ENCODE data around the gene ZNF581.

ZNF581 gene

GRCh38 chr19:55683449-55684261 is 40.2 kb downstream of the ZNF581 start:
- Histone ChIP-seq H3K9me3 (ENCODE audit: control insufficient read depth, low read length) (no peaks in the 10 kb centered on the region), H3K4me2 (ENCODE audit: low read length, poor library complexity, severe bottlenecking) (no peak overlapping the region), H3K18ac (ENCODE audit: low read depth in 1 of 2, low read length in 2 of 2) (no peak overlapping the region), H3K14ac (ENCODE audit: low read length in 2 of 2) (no peak overlapping the region), H4K8ac (ENCODE audit: low read length) (no peak overlapping the region), H3K23ac (ENCODE audit: low read length in 2 of 2) (no peak overlapping the region), H2BK12ac (ENCODE audit: low read length in 2 of 2) (no peak overlapping the region), H2BK5ac (ENCODE audit: low read depth, low read length, poor library complexity, severe bottlenecking) (no peak overlapping the region), H2BK120ac (ENCODE audit: low read depth, low read length) (no peak overlapping the region), H3K27ac (ENCODE audit: low read length, poor library complexity, severe bottlenecking) (no peak overlapping the region), H3K27me3 (ENCODE audit: control insufficient read depth in 1 of 2, insufficient read depth in 1 of 2, low read length in 2 of 2) (no peaks in the 10 kb centered on the region), H2BK15ac (ENCODE audit: low read depth, poor library complexity, severe bottlenecking) (no peak overlapping the region), H3K79me1 (replicated peaks; ENCODE audit: low read length, poor library complexity, severe bottlenecking) (peaks cover 29% of the 10 kb centered on the region), H2AK5ac (ENCODE audit: low read length, severe bottlenecking) (no peak overlapping the region), H3K4me3 (ENCODE audit: insufficient read depth in 1 of 2, low read depth in 1 of 2, low read length in 2 of 2) (no peak overlapping the region), H4K91ac (ENCODE audit: low read length) (no peak overlapping the region), H3K4ac (ENCODE audit: low read depth in 1 of 2, low read length in 2 of 2) (no peak overlapping the region), H3K9ac (ENCODE audit: low read length) (no peak overlapping the region), H2AFZ (ENCODE audit: low read depth, low read length) (no peak overlapping the region), H3K4me1 (ENCODE audit: control insufficient read depth, insufficient read depth, low read depth, low read length) (peaks cover 36% of the 10 kb centered on the region), H3K36me3 (ENCODE audit: control insufficient read depth in 1 of 2, insufficient read depth in 2 of 2, low read depth in 1 of 2, low read length in 2 of 2) (peaks cover 74 to 84% of the 10 kb centered on the region in 2 experiments)
- 98% methylated on average over 20 of the region's 22 CpGs for WGBS
- no peak for DNase-seq

GRCh38 chr19:55684946-55685681 is 41.7 kb downstream of the ZNF581 start:
- 98% methylated on average over 60 of the region's 60 CpGs for WGBS
- peaks cover 74 to 84% of the 10 kb centered on the region in 2 experiments for H3K36me3 ChIP-seq (ENCODE audit: control insufficient read depth in 1 of 2, insufficient read depth in 2 of 2, low read depth in 1 of 2, low read length in 2 of 2)

GRCh38 chr19:55685776-55686175 is 42.3 kb downstream of the ZNF581 start:
- Histone ChIP-seq H3K27me3 (ENCODE audit: control insufficient read depth in 1 of 2, insufficient read depth in 1 of 2, low read length in 2 of 2) (no peaks in the 10 kb centered on the region), H3K4me2 (ENCODE audit: low read length, poor library complexity, severe bottlenecking) (no peak overlapping the region), H4K8ac (ENCODE audit: low read length) (no peak overlapping the region), H2BK12ac (ENCODE audit: low read length in 2 of 2) (no peak overlapping the region), H3K14ac (ENCODE audit: low read length in 2 of 2) (no peak overlapping the region), H2BK120ac (ENCODE audit: low read depth, low read length) (no peak overlapping the region), H3K4me1 (ENCODE audit: control insufficient read depth, insufficient read depth, low read depth, low read length) (peaks cover 34% of the 10 kb centered on the region), H3K9ac (ENCODE audit: low read length) (no peak overlapping the region), H3K4ac (ENCODE audit: low read depth in 1 of 2, low read length in 2 of 2) (no peak overlapping the region), H3K36me3 (ENCODE audit: control insufficient read depth in 1 of 2, insufficient read depth in 2 of 2, low read depth in 1 of 2, low read length in 2 of 2) (peaks cover 74 to 84% of the 10 kb centered on the region in 2 experiments), H3K4me3 (ENCODE audit: insufficient read depth in 1 of 2, low read depth in 1 of 2, low read length in 2 of 2) (no peak overlapping the region), H2BK5ac (ENCODE audit: low read depth, low read length, poor library complexity, severe bottlenecking) (no peak overlapping the region), H2AFZ (ENCODE audit: low read depth, low read length) (no peak overlapping the region), H3K27ac (ENCODE audit: low read length, poor library complexity, severe bottlenecking) (no peak overlapping the region), H3K18ac (ENCODE audit: low read depth in 1 of 2, low read length in 2 of 2) (no peak overlapping the region), H4K91ac (ENCODE audit: low read length) (no peak overlapping the region), H2AK5ac (ENCODE audit: low read length, severe bottlenecking) (no peak overlapping the region), H3K79me1 (replicated peaks; ENCODE audit: low read length, poor library complexity, severe bottlenecking) (peaks cover 45% of the 10 kb centered on the region), H3K9me3 (ENCODE audit: control insufficient read depth, low read length) (no peaks in the 10 kb centered on the region), H3K23ac (ENCODE audit: low read length in 2 of 2) (no peak overlapping the region), H2BK15ac (ENCODE audit: low read depth, poor library complexity, severe bottlenecking) (no peak overlapping the region)
- no peak for DNase-seq
- 95% methylated on average over 6 of the region's 6 CpGs for WGBS

More at GRCh38 chr19:55684946-55685681, 41.7 kb downstream of the ZNF581 start:
- Histone ChIP-seq H3K79me1 (replicated peaks; ENCODE audit: low read length, poor library complexity, severe bottlenecking) (peaks cover 41% of the 10 kb centered on the region), H3K23ac (ENCODE audit: low read length in 2 of 2) (no peak overlapping the region), H3K9ac (ENCODE audit: low read length) (no peak overlapping the region), H2AK5ac (ENCODE audit: low read length, severe bottlenecking) (no peak overlapping the region), H4K8ac (ENCODE audit: low read length) (no peak overlapping the region), H3K4me1 (ENCODE audit: control insufficient read depth, insufficient read depth, low read depth, low read length) (peaks cover 34% of the 10 kb centered on the region), H3K4me3 (ENCODE audit: insufficient read depth in 1 of 2, low read depth in 1 of 2, low read length in 2 of 2) (no peak overlapping the region), H4K91ac (ENCODE audit: low read length) (no peak overlapping the region), H2BK15ac (ENCODE audit: low read depth, poor library complexity, severe bottlenecking) (no peak overlapping the region), H2AFZ (ENCODE audit: low read depth, low read length) (no peak overlapping the region), H3K18ac (ENCODE audit: low read depth in 1 of 2, low read length in 2 of 2) (no peak overlapping the region), H3K14ac (ENCODE audit: low read length in 2 of 2) (no peak overlapping the region), H3K27ac (ENCODE audit: low read length, poor library complexity, severe bottlenecking) (no peak overlapping the region), H3K27me3 (ENCODE audit: control insufficient read depth in 1 of 2, insufficient read depth in 1 of 2, low read length in 2 of 2) (no peaks in the 10 kb centered on the region), H3K9me3 (ENCODE audit: control insufficient read depth, low read length) (no peaks in the 10 kb centered on the region), H3K4ac (ENCODE audit: low read depth in 1 of 2, low read length in 2 of 2) (no peak overlapping the region), H3K4me2 (ENCODE audit: low read length, poor library complexity, severe bottlenecking) (no peak overlapping the region), H2BK5ac (ENCODE audit: low read depth, low read length, poor library complexity, severe bottlenecking) (no peak overlapping the region), H2BK120ac (ENCODE audit: low read depth, low read length) (no peak overlapping the region), H2BK12ac (ENCODE audit: low read length in 2 of 2) (no peak overlapping the region)
- no peak for DNase-seq

- Histone ChIP-seq H3K4ac (ENCODE audit: low read depth in 1 of 2, low read length in 2 of 2) (no peak overlapping the region), H3K9ac (ENCODE audit: low read length) (no peak overlapping the region), H3K27ac (ENCODE audit: low read length, poor library complexity, severe bottlenecking) (no peak overlapping the region), H3K27me3 (ENCODE audit: control insufficient read depth in 1 of 2, insufficient read depth in 1 of 2, low read length in 2 of 2) (no peaks in the 10 kb centered on the region), H2BK12ac (ENCODE audit: low read length in 2 of 2) (no peak overlapping the region), H4K91ac (ENCODE audit: low read length) (no peak overlapping the region), H2BK15ac (ENCODE audit: low read depth, poor library complexity, severe bottlenecking) (no peak overlapping the region), H4K8ac (ENCODE audit: low read length) (no peak overlapping the region), H2AFZ (ENCODE audit: low read depth, low read length) (no peak overlapping the region), H3K14ac (ENCODE audit: low read length in 2 of 2) (no peak overlapping the region), H3K4me1 (ENCODE audit: control insufficient read depth, insufficient read depth, low read depth, low read length) (peaks cover 29% of the 10 kb centered on the region), H2BK120ac (ENCODE audit: low read depth, low read length) (no peak overlapping the region), H3K18ac (ENCODE audit: low read depth in 1 of 2, low read length in 2 of 2) (no peak overlapping the region), H3K36me3 (ENCODE audit: control insufficient read depth in 1 of 2, insufficient read depth in 2 of 2, low read depth in 1 of 2, low read length in 2 of 2) (peaks cover 70 to 88% of the 10 kb centered on the region in 2 experiments), H3K4me2 (ENCODE audit: low read length, poor library complexity, severe bottlenecking) (no peak overlapping the region), H3K9me3 (ENCODE audit: control insufficient read depth, low read length) (no peaks in the 10 kb centered on the region), H2BK5ac (ENCODE audit: low read depth, low read length, poor library complexity, severe bottlenecking) (no peak overlapping the region), H3K79me1 (replicated peaks; ENCODE audit: low read length, poor library complexity, severe bottlenecking) (peaks cover 51% of the 10 kb centered on the region), H2AK5ac (ENCODE audit: low read length, severe bottlenecking) (no peak overlapping the region), H3K23ac (ENCODE audit: low read length in 2 of 2) (no peak overlapping the region), H3K4me3 (ENCODE audit: insufficient read depth in 1 of 2, low read depth in 1 of 2, low read length in 2 of 2) (no peak overlapping the region)
- no peak for DNase-seq
- WGBS = 96% methylated on average over 29 of the region's 29 CpGs
Observed at GRCh38 chr19:55686311-55687050, 43.0 kb downstream of the ZNF581 start.

Measured in mesenchymal stem cell (in vitro differentiated cells and primary cell).